Measurements from ENCODE around the gene FOLH1.
"Not testable (repeated sequence)": the region's sequence is repeated elsewhere in the genome, so short reads cannot be mapped to it uniquely, and the experiment has no call there.

The FOLH1 gene

DNA sequence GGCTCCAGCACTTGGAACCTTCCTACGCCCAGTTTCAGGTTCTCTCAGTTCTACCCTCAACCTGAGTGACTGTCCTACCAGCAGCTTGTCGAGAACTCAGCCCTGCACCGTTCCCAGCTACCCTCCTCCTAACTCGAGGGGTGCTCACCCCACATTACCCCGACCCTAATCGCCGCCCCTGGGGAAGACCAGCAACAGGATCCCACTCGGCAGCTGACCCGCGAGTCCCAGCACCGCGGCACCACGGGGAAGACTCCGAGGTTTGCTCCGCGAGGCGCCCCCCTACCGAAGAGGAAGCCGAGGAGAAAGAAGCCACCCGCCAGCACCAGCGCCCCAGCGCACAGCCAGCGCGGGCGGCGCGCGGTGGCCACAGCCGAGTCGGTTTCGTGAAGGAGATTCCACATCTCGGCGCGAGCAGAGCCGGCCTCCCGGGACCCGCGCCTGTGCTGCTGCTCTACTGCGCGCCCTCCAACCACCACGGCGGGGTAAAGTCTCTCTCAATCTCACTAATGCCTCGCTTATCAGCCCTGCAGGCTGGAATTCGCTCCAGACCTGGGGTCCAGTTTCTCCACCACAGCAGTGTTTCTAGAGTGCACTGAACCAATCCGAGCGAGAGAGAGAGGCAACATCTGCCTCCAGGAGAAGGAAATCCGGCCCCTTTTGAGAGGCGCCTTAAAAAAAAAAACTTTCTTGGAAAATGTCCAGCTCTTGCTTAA, at the start of gene FOLH1:
Gene FOLH1 (minus strand): TSS at position 597 of the 716 bp plus-strand sequence. CDS start 193 bp downstream, at position 404.
- Mint-ChIP-seq H3K27ac (no peak within 1 kb of the TSS), H3K27me3 (peaks cover 7% of the 10 kb centered on the region), H3K36me3 (ENCODE audit: low read depth) (no peaks in the 10 kb centered on the region), H3K4me3 (no peak within 1 kb of the TSS), H3K9me3 (no peaks in the 10 kb centered on the region), H3K4me1 (ENCODE audit: low read depth) (no peaks in the 10 kb centered on the region)
- no peak for DNase-seq

DNA sequence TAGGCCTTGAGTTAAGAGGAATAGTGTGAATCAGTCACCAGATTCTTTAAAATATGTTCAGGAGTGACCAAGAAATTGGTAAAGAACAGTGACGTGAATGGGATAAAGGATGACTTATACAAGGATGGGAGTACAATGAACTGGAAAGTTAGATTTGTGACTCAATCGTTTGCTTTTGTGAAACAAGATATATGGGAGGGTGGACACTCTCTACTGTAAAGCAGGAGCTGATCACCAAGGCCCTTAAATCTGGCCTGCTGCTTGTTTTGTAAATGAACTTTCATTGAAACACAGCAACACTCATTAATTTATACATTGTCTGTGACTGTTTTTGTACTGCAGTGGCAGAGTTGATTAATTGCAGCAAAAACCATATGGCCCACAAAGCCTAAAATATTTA, 46.7 kb upstream of the FOLH1 start:
- H3K4me3 Mint-ChIP-seq; DNase-seq; H3K27ac Mint-ChIP-seq; H3K9me3 Mint-ChIP-seq; H3K27me3 Mint-ChIP-seq; H3K4me1 Mint-ChIP-seq (ENCODE audit: low read depth); H3K36me3 Mint-ChIP-seq (ENCODE audit: low read depth): not testable (repeated sequence)

DNA sequence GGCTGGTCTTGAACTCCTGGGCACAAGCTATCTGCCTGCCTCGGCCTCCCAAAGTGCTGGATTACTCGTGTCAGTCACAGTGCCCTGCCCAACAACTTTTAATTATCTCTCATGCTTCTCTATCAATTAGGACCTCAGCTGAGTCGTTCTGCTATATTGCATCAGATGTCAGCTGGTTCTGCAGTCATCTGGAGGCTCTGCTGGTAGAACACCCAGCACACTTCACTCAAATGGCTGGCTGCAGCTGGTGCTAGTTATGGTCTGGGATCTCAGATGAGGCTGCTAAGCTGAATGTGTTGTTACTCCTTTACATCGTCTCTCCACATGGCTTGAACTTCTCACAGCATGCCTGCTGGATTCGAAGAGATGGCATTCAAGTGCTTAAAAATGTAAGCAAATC, 42.8 kb upstream of the FOLH1 start:
- not testable (repeated sequence) for H3K27ac Mint-ChIP-seq, H3K9me3 Mint-ChIP-seq

DNA sequence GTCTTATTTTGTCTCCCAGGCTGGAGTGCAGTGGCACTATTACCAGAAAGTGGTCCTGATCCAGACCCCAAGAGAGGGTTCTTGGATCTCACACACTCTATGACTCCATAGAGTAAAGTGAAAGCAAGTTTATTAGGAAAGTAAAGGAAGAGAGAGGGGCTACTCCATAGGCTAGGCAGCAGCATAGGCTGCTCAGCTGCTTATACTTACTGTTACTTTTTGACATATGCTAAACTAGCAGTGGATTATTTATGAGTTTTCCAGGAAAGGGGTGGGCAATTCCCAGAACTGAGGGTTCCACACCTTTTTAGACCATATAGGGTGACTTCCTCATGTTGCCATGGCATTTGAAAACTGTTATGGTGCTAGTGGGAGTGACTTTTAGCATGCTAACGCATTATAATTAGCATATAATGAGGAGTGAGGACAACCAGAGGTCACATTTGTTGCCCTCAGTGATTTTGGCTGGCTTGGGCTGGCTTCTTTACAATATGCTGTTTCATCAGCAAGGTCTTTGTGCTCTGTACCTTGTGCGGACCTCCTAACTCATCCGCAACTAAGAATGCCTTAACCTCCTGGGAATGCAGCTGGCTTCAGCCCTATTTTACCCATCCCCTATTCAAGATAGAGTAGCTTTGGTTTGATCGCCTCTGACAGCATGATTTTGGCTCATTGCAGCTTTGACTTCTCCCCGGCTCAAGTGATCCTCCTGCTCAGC, 42.2 kb upstream of the FOLH1 start:
- H3K36me3 Mint-ChIP-seq (ENCODE audit: low read depth); H3K27me3 Mint-ChIP-seq; DNase-seq; H3K27ac Mint-ChIP-seq; H3K9me3 Mint-ChIP-seq; H3K4me1 Mint-ChIP-seq (ENCODE audit: low read depth); H3K4me3 Mint-ChIP-seq: not testable (repeated sequence)

More for the DNA sequence above, 42.8 kb upstream of the FOLH1 start:
- not testable (repeated sequence) for H3K4me1 Mint-ChIP-seq (ENCODE audit: low read depth); H3K36me3 Mint-ChIP-seq (ENCODE audit: low read depth); H3K4me3 Mint-ChIP-seq; H3K27me3 Mint-ChIP-seq; DNase-seq

DNA sequence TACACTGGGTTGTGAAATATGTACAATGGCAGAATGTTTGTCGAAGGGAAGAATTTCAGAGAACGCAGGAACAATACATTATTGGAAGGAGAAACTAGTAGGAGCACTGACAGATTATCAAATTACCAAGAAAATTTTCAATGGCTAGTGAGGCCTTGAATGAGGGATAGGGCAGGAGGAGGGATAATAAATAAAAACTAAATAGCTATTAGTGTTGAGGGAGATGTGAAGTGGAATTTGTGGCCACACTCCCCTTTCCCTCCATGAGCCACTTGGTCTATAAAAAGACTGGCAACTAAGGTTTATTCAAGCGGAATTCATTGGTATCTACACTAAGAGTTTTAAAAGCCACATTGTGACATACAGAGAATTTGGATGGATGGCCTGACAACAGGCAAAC, 41.0 kb upstream of the FOLH1 start:
- not testable (repeated sequence) for DNase-seq; H3K4me3 Mint-ChIP-seq; H3K27me3 Mint-ChIP-seq; H3K27ac Mint-ChIP-seq; H3K36me3 Mint-ChIP-seq (ENCODE audit: low read depth); H3K4me1 Mint-ChIP-seq (ENCODE audit: low read depth); H3K9me3 Mint-ChIP-seq

DNA sequence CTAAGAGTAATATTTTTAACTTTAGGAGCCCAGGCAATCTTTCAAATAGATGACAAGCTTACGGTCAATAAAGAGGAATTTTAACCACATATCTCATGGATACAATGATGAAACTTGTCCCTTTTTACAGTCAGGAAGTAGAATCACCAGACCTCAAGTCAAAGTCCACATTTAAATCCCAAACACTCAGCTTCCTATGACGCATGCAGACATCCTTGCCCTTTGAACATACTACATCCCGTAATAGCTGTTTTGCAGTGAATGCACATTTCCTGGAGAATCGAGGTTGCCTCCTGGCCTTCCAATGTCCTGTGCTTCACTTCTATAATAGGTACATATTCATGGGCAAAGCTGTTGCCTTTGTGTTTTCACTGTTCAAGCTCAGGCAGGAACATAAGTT, 25.3 kb upstream of the FOLH1 start:
- not testable (repeated sequence) for DNase-seq; H3K4me1 Mint-ChIP-seq (ENCODE audit: low read depth); H3K36me3 Mint-ChIP-seq (ENCODE audit: low read depth); H3K27ac Mint-ChIP-seq; H3K4me3 Mint-ChIP-seq; H3K27me3 Mint-ChIP-seq
- peaks cover 19% of the 10 kb centered on the region for H3K9me3 Mint-ChIP-seq

DNA sequence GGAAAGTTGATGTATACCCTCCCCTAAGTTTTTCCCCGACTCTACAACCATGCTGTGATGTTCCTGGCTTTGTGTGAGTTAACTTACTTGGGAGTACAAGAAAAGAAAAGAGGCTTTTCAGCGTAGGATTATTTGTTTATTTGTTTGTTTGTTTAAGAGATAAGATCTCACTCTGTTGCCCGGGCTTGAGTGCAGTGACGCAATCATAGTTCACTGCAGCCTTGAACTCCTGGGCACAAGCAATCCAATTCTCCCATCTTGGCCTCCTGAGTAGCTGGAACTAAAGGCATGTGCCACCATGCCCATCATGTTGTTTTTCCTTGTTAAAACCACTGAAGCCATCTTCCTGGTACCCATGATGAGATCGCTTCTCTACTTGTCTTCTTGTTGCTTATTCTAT, 24.6 kb upstream of the FOLH1 start:
- H3K27ac Mint-ChIP-seq, H3K4me3 Mint-ChIP-seq: not testable (repeated sequence)

DNA sequence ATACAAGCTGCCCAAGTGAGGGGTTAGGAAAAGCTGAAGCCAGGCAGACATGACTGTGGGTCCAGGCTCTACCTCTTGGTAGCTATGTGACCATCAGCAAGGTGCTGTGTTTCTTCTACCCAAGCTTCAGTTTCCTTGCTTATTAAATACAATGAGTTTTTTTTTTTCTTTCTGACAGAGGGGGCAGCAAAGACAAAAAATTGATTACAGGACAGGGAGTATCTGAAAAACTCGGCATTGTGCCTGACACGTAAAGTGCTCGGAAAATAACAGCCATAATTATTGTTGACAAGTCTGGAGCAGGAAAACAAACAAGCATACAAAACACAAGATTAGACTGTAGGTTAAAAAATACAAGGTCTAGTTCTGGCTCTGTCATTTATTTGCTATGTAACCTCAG, 23.3 kb upstream of the FOLH1 start:
- not testable (repeated sequence) for H3K36me3 Mint-ChIP-seq (ENCODE audit: low read depth); DNase-seq; H3K4me3 Mint-ChIP-seq; H3K4me1 Mint-ChIP-seq (ENCODE audit: low read depth); H3K27ac Mint-ChIP-seq; H3K27me3 Mint-ChIP-seq
- peaks cover 18% of the 10 kb centered on the region for H3K9me3 Mint-ChIP-seq

More for the DNA sequence above, 24.6 kb upstream of the FOLH1 start:
- not testable (repeated sequence) for H3K27me3 Mint-ChIP-seq; DNase-seq; H3K4me1 Mint-ChIP-seq (ENCODE audit: low read depth); H3K36me3 Mint-ChIP-seq (ENCODE audit: low read depth)
- peaks cover 16% of the 10 kb centered on the region for H3K9me3 Mint-ChIP-seq

DNA sequence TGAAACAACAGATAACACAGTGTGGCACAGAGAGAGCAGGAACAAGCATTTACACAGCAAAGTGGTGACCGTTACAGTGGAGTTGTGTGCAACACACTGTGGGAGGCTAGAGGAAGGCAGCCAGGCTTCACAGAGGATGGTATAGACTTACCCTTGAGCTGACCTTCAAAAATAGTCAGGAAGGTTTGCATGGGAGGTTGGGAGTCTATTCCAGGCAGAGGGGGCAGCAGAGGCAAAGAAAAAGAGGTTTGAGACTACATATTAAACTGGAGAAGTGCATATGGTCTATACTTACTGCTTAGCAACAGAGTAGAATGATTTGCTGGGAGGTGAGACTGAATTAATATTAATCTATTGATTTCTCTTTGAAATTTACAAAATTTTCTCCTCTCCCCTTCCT, 22.1 kb upstream of the FOLH1 start:
- not testable (repeated sequence) for H3K27ac Mint-ChIP-seq; H3K4me1 Mint-ChIP-seq (ENCODE audit: low read depth); H3K4me3 Mint-ChIP-seq; H3K27me3 Mint-ChIP-seq; DNase-seq; H3K36me3 Mint-ChIP-seq (ENCODE audit: low read depth)
- peaks cover 12% of the 10 kb centered on the region for H3K9me3 Mint-ChIP-seq

DNA sequence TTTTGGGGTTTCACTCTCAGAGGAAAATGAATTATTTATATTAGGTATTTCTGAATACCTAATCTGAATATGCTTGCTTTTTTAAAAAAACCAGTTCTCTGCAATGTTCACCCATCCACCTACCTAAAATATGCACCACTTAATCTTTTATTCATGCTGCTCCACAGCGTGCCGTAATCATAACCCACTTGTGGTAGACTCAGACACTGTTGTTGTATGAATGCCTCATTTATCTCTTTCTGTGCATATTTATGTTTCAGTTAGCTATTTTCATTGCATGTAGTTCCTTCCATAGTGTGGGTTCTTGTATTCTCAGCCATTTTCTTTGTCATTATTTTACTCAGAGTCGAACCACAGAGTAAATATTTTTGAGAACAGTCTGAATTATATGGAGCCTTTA, 21.6 kb upstream of the FOLH1 start:
- H3K27ac Mint-ChIP-seq, H3K4me3 Mint-ChIP-seq: not testable (repeated sequence)

DNA sequence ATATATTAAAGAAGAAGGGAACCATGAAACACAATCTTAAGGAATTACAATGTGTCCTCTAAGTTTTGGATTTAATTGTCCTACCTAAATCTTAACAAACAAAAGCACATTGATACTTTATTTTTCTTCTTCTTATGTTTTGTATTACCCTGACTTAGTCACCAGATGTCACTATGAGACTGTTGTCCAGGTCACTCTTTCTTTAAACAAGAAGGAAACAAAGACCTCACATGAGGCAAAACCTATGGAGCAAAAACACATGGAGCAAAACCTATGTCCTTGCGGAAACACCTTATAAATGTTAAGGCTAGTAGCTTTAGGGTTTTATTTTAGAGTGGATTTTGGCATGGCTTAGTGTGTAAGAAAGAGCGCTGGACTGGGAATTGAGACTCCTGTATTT, 20.7 kb upstream of the FOLH1 start:
- peaks cover 12% of the 10 kb centered on the region for H3K9me3 Mint-ChIP-seq
- H3K27me3 Mint-ChIP-seq; H3K4me3 Mint-ChIP-seq; H3K36me3 Mint-ChIP-seq (ENCODE audit: low read depth); DNase-seq; H3K4me1 Mint-ChIP-seq (ENCODE audit: low read depth); H3K27ac Mint-ChIP-seq: not testable (repeated sequence)

More for the DNA sequence above, 21.6 kb upstream of the FOLH1 start:
- not testable (repeated sequence) for DNase-seq; H3K36me3 Mint-ChIP-seq (ENCODE audit: low read depth); H3K4me1 Mint-ChIP-seq (ENCODE audit: low read depth); H3K27me3 Mint-ChIP-seq
- peaks cover 12% of the 10 kb centered on the region for H3K9me3 Mint-ChIP-seq

DNA sequence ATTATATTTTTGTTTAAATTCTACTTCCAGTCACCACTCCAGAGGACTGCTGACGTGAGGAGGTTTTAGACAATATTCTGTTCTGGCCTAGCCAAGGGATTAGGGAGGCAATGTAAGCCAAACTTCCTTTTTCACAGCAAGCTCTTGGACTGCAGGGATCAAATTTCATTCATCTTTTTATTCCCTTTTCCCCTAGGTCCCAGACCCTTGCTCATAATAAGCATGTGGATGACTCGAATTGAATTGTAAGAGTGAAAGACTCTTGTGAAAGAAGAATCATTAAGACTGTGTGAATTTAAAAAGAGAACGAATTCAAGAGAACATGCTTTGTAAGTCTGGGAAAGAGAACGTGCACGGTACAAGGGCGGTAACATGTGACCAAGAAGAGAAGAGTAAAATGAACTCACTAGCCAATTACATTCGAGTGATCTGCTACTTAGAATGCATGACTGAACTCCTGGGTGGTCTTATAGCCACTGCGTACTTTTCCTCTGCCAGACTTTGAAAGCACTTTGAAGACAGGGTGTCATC, 16.9 kb upstream of the FOLH1 start:
- H3K9me3 Mint-ChIP-seq; H3K4me3 Mint-ChIP-seq; H3K4me1 Mint-ChIP-seq (ENCODE audit: low read depth); H3K27ac Mint-ChIP-seq; DNase-seq; H3K27me3 Mint-ChIP-seq; H3K36me3 Mint-ChIP-seq (ENCODE audit: low read depth): not testable (repeated sequence)

DNA sequence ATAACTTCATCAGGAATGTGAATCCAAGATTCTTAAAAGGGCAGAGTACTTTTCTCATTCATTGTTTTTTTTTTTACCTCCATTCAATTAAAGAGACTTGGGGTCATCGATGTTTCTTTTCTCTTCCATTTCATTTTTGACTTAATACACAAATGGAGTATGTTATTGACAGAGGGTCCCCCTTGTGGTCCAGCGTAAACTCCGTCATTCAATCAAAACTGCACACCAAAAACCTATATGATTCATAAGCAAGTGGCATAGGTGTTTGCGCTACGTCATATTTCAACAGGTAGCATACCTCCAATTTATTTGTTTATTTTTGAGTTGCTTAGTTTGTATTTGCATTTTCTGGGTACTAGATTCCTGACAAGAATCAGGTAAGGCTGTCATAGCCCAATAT, 12.7 kb upstream of the FOLH1 start:
- no peak overlapping the region for H3K27ac Mint-ChIP-seq
- no peaks in the 10 kb centered on the region for H3K27me3 Mint-ChIP-seq
- no peak for DNase-seq
- no peaks in the 10 kb centered on the region for H3K4me1 Mint-ChIP-seq (ENCODE audit: low read depth)
- peaks cover 2% of the 10 kb centered on the region for H3K9me3 Mint-ChIP-seq
- no peak overlapping the region for H3K4me3 Mint-ChIP-seq
- H3K36me3 Mint-ChIP-seq (ENCODE audit: low read depth): no peaks in the 10 kb centered on the region

DNA sequence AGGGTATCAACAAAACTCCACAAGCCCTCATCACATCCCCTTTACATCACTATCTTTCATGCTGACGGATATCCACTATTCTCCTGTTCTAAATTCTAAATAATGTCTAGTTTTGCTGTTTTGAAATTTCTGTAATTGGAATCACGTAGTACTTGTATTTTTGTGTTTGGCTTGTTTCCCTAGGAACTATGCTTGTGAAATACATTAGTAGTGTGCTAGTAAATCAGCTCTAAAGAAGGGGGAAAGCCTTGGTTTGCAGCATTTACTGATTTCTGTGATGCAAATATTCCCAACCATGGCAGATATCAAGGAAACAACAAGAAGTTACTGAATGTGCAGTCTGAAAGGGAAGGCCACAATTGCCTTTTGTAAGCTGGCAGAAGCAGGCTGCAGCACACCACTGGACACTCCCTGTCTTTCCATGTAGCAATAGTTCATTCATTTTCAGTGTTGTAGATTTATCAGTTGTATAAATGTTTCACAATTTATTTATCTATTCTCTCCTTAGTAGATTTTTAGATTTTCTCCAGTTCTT, 4.7 kb upstream of the FOLH1 start:
- Mint-ChIP-seq H3K4me1 (ENCODE audit: low read depth) (no peaks in the 10 kb centered on the region), H3K4me3 (no peak overlapping the region), H3K36me3 (ENCODE audit: low read depth) (no peaks in the 10 kb centered on the region), H3K27me3 (no peaks in the 10 kb centered on the region), H3K9me3 (no peaks in the 10 kb centered on the region), H3K27ac (no peak overlapping the region)
- DNase-seq: no peak

DNA sequence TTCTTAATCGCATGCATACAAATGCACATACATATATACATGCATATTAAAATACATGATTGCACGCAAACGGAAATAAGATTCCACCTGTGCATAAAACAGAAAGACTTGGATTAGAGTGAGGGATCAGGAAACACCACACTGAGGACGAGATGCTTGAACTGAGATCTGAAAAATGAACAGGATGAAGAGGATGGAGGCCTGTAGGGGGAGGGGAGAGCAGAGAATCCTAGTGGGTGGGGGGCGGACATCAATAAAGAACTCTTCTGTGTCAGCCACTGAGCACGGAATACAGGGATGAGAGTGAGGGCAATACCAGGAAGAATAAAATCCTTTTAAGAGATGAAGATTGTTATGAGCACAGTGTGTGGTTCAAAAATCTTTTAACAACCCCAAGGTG, 1.4 kb downstream of the FOLH1 start:
- not testable (repeated sequence) for H3K4me1 Mint-ChIP-seq (ENCODE audit: low read depth); DNase-seq; H3K27me3 Mint-ChIP-seq; H3K4me3 Mint-ChIP-seq; H3K27ac Mint-ChIP-seq; H3K36me3 Mint-ChIP-seq (ENCODE audit: low read depth); H3K9me3 Mint-ChIP-seq
